HL-60 (cell line): ENCODE results near the gene HECW1.
"Not testable (repeated sequence)": the region's sequence is repeated elsewhere in the genome, so short reads cannot be mapped to it uniquely, and the experiment has no call there.

ENCODE experiments used
- DNase-seq, 2 experiments: peaks; one replicate each; pipeline ENCODE4 v3.0.0-alpha.2; 2010 to 2020; ENCODE audit warnings: low read depth in 1 of 2, low spot score in 1 of 2
- H3K27ac ChIP-seq: fragments of 250-450 bp; sonication (Bioruptor Pico); replicated peaks from 2 replicates; pipeline ENCODE4 v1.5.1; 2020; ENCODE audit warnings: mild to moderate bottlenecking, moderate library complexity
- H3K27me3 ChIP-seq: fragments of 250-450 bp; sonication (Bioruptor Pico); 2 replicates; pipeline ENCODE4 v1.5.1; 2021; ENCODE audit warnings: mild to moderate bottlenecking, moderate library complexity; ENCODE audit not compliant: insufficient read depth, poor library complexity, severe bottlenecking
- H3K4me3 ChIP-seq: replicated peaks from 2 replicates; pipeline ENCODE4 v1.5.1; 2011; ENCODE audit warnings: mild to moderate bottlenecking, control low read depth, low read length; ENCODE audit not compliant: insufficient read depth
- GABPA ChIP-seq: IDR thresholded peaks from 2 replicates; pipeline ENCODE4 v1.6.1; 2012; ENCODE audit warnings: low read depth
- POLR2AphosphoS5 ChIP-seq: IDR thresholded peaks from 2 replicates; pipeline ENCODE4 v1.6.1; 2012; ENCODE audit warnings: low read depth
- REST ChIP-seq: IDR thresholded peaks from 2 replicates; pipeline ENCODE4 v1.6.1; 2012; ENCODE audit warnings: low read depth; ENCODE audit not compliant: insufficient replicate concordance
- SPI1 ChIP-seq: IDR thresholded peaks from 2 replicates; pipeline ENCODE4 v1.6.1; 2012; ENCODE audit warnings: low read depth, mild to moderate bottlenecking, borderline replicate concordance
- TF ChIP-seq, protein P1 (sequence below): IDR thresholded peaks from one replicate; pipeline ENCODE4 v1.5.1; 2011; ENCODE audit warnings: low read length, control low read depth, inconsistent platforms; ENCODE audit not compliant: insufficient read depth

HECW1 gene

DNA sequence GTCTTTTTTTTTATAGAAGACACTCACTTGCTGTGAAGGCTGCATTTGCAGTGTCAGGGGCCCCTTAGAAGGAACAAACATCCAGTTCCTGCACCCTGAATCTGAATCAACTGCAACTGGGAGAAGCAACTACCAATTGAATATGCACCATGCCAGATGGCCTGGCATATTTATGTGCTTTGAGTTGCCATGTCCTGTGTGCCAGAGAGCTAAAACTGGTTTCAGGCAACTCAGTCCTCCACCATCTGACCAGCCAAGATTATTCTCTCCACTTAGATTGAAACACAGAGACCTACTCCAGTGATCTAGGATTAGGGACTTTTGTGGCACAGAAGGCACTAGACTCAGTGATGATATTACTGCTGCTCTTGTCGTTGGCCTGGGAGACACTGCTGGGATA lies 225.4 kb downstream of the HECW1 start:
- H3K27ac ChIP-seq = no peak overlapping the region
- H3K27me3 ChIP-seq = peaks cover 3% of the 10 kb centered on the region
- no peak overlapping the region for H3K4me3 ChIP-seq
- TF ChIP-seq GABPA = no peak
- no peak for TF ChIP-seq SPI1
- TF ChIP-seq, protein P1, sequence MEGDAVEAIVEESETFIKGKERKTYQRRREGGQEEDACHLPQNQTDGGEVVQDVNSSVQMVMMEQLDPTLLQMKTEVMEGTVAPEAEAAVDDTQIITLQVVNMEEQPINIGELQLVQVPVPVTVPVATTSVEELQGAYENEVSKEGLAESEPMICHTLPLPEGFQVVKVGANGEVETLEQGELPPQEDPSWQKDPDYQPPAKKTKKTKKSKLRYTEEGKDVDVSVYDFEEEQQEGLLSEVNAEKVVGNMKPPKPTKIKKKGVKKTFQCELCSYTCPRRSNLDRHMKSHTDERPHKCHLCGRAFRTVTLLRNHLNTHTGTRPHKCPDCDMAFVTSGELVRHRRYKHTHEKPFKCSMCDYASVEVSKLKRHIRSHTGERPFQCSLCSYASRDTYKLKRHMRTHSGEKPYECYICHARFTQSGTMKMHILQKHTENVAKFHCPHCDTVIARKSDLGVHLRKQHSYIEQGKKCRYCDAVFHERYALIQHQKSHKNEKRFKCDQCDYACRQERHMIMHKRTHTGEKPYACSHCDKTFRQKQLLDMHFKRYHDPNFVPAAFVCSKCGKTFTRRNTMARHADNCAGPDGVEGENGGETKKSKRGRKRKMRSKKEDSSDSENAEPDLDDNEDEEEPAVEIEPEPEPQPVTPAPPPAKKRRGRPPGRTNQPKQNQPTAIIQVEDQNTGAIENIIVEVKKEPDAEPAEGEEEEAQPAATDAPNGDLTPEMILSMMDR = no peak
- TF ChIP-seq POLR2AphosphoS5 = no peak
- no peak for TF ChIP-seq REST
- no peak for DNase-seq

GRCh38 chr7:43341132-43341531 lies 228.7 kb downstream of the HECW1 start:
- peaks cover 3% of the 10 kb centered on the region for H3K27me3 ChIP-seq
- no peak for DNase-seq
- TF ChIP-seq SPI1 = no peak
- TF ChIP-seq POLR2AphosphoS5 = no peak
- TF ChIP-seq, protein P1 = no peak
- TF ChIP-seq REST = no peak
- no peak for TF ChIP-seq GABPA
- H3K27ac ChIP-seq = no peak overlapping the region
- H3K4me3 ChIP-seq = no peak overlapping the region

DNA sequence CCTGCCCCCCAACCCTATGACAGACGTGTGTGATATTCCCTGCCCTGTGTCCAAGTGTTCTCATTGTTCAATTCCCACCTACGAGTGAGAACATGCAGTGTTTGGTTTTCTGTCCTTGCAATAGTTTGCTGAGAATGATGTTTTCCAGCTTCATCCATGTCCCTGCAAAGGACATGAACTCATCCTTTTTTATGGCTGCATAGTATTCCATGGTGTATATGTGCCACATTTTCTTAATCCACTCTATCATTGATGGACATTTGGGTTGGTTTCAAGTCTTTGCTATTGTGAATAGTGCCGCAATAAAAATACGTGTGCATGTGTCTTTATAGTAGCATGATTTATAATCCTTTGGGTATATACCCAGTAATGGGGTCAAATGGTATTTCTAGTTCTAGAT lies 231.0 kb downstream of the HECW1 start:
- H3K27me3 ChIP-seq, DNase-seq, H3K4me3 ChIP-seq, H3K27ac ChIP-seq: not testable (repeated sequence)

GRCh38 chr7:43345696-43346095 lies 233.2 kb downstream of the HECW1 start:
- H3K27ac ChIP-seq, H3K4me3 ChIP-seq, DNase-seq, H3K27me3 ChIP-seq: not testable (repeated sequence)

DNA sequence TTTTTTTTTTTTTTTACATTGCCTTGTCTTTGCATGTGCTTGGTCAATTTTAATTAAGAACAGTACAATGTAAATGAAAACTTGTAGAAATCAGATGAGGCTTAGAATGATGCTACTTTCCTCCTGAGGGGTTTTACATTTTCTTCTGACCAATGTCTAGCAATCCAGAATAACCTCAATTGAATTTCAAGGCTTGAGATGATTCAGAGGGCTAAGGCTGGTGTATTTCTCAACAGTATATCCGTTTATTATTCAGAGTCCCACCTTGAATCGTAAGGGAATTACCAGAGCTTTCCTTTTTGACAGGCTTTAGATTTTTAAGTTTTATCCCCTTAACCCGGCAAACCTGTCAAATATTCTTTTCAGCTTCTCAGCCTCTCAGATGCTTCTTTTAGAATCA lies 239.2 kb downstream of the HECW1 start:
- no peak for DNase-seq
- TF ChIP-seq SPI1 = no peak
- no peak for TF ChIP-seq REST
- TF ChIP-seq, protein P1 = no peak
- Histone ChIP-seq H3K27ac (no peak overlapping the region), H3K27me3 (no peaks in the 10 kb centered on the region), H3K4me3 (no peak overlapping the region)
